GM18909 (cell line): ENCODE data around the gene RPS16.
"Not testable (repeated sequence)": the region's sequence is repeated elsewhere in the genome, so short reads cannot be mapped to it uniquely, and the experiment has no call there.

Experiments used
- ATAC-seq: cut with Tn5 transposase; IDR thresholded peaks from one replicate; pipeline ENCODE4 v1.9.1; 2021; ENCODE audit warnings: mild to moderate bottlenecking; ENCODE audit not compliant: unreplicated experiment, poor library complexity

Gene RPS16

DNA sequence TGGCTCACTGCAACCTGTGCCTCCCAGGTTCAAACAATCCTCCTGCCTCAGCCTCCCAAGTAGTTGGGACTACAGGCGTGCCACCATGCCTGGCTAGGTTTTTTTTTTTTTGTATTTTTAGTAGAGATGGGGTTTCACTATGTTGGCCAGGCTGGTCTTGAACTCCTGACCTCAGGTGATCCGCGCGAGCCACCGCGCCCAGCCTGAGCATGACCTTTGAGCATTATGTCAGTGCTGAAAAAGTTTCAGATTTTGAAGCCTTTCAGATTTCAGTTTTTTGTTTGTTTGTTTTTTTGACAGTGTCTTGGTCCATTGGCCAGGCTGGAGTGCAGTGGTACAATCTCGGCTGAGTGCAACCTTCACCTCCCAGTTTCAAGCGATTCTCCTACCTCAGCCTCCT is 15.5 kb upstream of the RPS16 start:
- not testable (repeated sequence) for ATAC-seq

DNA sequence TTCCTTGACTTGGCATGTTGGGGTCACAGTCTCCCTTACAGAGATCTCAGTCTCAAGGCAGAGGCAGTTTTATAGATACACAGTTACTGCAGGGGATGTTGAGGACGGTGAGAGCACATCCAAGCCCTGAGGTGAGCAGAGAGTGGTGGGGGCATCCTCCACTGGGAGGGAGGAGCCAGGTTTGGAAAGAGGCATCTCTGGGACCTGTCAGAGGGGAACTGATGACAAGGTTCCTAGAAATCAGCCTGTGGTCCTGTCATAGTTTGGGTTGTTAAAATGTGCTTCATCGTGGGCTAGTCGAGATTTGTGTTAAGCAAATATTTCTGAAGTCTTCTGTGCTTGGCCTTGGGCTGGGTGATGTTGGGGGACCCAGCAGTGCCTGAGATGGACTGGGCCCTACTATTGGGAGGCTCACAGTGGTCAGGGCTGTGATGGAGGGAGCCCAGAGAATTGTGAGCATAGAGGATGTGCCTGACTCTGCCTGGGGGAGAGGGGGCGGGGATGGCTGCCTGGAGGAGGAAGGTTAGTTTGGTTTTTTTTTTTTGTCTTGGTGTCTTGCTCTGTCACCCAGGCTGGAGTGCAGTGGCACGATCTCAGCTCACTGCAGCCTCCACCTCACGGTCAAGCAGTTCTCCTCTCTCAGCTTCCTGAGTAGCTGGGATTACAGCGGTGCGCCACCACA is 13.5 kb upstream of the RPS16 start:
- no peak for ATAC-seq

DNA sequence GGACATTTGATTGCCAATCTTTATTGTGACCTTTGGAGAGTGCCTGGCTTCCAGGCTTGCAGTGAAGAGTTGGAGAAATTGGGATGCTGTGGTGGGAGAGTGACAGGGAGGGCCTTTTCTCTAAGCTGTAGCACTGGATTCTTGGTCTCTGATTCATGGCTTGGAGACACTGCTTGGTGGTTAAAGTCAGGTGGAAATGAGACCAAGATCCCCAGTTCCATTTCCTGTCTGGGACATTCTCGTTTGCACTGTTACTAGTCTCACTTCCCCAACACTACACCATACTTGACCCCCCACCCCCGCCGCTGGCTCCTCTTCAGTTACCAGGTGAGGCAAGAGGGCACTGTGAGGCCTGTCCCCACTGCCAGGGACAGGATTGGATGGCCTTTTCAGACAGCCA is 12.5 kb upstream of the RPS16 start:
- no peak for ATAC-seq

DNA sequence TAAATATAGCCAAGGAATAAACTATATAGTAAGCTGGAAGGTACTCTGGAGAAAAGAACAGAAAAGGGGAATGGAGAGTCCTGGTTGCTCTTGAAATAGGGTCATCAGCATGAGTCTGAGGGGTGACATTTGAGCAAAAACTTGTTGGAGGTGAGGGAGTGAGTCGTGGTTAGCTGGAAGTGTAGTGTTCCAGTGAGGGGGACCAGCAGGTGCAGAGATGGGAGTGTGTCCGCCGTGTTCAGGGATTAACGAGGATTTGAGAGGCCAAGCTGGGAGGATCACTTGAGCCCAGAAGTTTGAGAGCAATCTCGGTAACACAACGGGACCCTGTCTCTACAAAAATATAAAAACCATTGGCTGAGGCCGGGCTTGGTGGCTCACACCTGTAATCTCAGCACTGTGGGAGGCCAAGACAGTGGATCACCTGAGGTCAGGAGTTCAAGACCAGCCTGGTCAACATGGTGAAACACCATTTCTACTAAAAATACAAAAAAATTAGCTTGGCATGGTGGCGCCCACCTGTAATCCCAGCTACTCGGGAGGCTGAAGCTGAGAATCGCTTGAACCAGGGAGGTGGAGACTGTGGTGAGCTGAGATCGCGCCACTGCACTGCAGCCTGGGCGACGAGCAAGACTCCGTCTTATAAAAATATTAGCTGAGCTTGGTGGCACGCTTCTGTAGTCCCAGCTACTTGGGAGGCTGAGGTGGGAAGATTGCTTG is 10.8 kb upstream of the RPS16 start:
- ATAC-seq = no peak

DNA sequence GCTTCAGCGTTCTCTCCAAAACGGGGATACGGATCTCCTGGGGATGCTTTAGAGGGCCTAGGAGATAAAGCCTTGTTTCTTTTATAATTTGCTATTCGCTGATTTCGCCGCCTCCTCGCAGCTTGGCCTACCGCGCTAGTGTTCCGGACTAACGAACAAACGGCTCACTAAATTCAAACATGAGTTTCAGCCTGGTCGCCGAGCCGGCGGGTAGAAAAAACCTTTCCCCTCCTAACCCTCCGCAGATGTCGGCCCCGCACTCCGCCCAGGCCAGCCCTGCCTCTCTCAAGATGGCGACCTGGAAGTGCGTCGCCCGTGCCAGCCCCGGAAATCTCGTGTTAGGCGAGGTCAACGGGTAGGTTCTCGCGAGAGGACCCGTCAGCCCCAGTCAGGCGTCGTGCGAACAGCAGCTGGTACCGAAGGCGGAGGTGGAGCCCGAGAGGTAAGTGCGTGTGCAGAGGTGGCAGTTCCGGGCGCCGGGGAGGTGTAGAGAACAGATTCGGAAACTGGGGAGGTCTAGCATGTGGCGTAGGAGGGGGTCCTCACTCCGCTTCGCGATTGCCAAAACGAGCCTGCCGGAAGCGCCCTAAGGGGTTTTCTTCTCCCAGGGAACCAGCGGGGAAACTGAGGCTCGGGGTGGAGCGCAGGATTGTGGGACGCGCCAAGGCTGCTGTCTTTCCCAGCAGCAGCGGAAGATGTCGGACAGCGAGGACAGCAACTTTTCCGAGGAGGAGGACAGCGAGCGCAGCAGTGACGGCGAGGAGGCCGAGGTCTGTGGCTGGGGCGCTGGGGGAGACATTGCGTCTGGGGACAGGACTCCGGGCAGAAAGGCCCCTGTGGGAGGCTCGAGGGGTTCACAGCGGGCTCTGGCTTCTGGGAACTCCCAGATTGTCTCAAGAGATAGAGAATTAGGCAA is 9.7 kb upstream of the RPS16 start, which contains the start of gene SUPT5H:
Gene SUPT5H, plus strand, starts transcription at position 387 of the 916 bp plus-strand sequence. Its CDS starts 309 bp downstream, at position 696.
- ATAC-seq = peak; percentile 83

DNA sequence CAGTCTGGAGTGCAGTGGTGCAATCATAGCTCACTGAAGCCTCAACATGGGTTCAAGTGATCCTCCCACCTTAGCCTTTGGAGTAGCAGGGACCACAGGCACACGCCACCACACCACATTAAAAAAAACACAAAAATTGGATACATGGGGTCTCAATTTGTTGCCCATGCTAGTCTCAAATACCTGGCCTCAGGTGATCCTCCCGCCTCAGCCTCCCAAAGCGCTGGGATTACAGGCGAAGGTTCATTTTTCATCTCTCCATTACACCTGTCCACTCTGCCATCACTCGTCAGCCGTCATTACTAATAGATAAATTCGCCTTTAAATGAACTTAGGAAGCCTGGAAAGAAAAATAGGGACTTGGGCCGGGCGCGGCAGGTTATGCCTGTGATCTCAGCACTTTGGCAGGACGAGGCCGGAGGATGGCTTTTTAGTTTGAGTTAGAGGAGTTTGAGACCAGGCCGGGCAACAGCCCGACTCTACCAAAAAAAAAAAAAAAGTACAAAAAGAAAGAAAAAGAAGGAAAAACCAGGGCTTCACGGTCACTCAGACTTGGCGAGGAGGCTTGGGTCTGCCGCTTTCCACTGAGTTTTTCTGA is 8.9 kb upstream of the RPS16 start:
- no peak for ATAC-seq

DNA sequence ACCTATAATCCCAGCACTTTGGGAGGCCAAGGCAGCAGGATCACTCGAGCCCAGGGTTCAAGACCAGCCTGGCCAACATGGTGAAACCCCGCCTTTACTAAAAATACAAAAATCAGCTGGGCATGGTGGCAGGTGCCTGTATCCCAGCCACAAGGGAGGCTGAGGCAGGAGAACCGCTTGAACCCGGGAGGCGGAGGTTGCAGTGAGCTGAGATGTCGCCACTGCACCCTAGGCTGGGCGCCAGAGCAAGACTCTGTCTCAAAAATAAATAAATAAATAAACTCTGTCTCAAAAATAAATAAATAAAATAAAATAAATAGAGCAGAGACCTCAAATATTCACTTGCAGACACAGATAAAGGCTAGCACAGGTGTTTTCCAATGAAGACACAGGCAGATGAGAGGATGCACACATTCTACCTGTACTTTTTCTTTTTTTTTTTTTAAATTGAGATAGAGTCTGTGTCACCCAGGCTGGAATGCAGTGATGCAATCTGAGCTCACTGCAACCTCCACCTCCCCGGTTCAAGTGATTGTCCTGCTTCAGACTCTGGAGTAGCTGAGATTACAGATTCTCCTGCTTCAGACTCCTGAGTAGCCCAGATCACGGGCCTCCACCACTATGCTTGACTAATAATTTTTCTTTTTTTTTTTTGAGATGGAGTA is 2.7 kb upstream of the RPS16 start:
- ATAC-seq = no peak

DNA sequence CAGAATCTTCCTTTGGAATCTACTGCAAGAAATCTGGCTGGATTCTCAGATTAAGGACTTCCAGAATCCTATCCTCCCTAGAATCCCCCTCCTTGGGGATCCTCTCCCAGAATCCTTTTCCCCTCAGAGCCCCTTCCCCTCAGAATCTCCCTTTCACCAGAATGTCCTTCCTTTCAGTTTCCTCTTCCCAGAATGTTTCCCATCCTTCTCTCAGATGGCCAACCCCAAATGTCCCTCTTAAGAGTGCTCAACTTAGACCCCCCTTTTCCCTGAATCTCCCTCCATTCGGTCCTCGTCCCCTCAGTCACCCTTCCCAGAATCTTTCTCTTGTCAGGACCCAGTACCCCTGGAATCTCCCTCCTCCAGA is 584 bp upstream of the RPS16 start:
- ATAC-seq = no peak

DNA sequence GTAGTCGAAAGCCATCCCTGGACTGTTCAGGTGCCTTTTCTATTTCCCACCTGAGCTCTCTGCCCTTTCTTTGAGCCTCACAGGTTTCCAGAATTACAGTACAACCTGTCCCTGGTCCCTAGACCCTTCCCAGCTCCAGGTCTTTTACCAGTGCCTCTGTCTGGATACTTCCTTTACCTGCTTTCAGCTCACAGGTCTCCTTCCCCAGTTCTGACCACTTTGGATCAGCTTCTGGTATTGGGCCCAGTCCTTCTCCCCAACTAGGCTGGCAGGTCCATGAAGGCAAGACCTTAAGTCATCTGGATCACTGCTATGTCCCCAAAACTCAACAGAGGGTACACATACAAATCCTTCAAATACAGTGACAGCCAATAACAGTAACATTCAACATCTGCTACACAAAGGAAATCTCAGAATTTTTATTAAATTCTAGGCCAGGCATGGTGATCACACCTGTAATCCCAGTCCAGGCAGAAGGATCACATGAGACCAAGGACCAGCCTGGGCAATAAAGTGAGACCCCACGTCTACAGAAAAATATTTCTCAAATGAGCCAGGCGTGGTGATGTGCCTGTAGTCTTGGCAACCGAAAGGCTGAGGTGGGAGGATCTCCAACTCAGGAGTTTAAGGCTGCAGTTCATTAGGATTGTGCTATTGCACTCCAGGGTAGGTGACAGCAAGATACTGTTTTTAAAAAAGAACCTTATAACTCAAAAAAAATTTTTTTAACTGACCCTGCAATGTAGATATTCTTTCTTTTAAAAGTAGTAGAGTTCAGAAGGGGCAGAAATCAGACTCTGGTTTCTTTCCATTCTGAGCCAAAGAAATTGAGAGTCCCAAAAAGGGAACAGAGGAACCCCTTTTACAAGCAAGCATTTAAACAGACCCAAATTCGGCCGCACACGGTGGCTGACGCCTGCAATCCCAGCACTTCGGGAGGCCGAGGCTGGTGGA is 1.3 kb downstream of the RPS16 start:
- no peak for ATAC-seq

DNA sequence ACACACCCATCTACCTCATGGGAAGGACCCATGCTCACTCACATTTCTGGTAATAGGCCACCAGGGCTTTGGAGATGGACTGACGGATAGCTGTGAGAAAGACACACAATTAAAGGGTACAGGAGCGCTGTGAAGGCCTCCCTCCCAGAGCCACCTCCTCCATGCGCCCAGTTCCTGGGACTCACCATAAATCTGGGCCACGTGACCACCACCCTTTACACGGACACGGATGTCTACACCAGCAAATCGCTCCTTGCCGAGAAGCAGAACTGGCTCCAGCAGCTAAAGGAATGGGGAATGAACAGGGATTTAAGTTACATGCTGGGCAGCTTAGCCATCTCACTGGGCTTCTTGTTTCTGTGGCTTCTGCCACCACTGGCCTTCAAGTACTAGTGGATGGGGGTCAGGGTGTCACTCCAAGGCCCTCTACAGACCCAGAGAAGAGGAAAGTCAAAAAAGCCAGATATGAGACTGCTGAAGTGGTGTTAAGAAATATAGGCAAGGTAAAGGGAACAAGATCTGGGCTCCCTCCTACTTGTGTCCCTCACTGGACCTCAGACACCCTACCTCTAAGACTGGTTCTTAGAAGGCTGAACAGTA is 2.2 kb downstream of the RPS16 start:
- ATAC-seq = no peak

DNA sequence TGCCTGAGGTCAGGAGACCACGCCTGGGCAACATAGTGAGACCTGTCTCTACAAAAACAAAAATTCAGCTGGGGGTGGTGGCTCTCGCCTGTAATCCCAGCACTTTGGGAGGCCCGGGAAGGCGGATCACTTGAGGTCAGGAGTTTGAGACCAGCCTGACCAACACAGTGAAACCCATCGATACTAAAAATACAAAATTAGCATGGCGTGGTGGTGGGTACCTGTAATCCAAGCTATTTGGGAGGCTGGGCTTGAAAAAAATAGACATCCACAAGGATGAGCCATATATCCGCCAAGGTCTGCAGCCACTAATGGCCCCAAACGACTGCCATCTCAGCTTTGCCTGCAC is 3.1 kb downstream of the RPS16 start:
- no peak for ATAC-seq

DNA sequence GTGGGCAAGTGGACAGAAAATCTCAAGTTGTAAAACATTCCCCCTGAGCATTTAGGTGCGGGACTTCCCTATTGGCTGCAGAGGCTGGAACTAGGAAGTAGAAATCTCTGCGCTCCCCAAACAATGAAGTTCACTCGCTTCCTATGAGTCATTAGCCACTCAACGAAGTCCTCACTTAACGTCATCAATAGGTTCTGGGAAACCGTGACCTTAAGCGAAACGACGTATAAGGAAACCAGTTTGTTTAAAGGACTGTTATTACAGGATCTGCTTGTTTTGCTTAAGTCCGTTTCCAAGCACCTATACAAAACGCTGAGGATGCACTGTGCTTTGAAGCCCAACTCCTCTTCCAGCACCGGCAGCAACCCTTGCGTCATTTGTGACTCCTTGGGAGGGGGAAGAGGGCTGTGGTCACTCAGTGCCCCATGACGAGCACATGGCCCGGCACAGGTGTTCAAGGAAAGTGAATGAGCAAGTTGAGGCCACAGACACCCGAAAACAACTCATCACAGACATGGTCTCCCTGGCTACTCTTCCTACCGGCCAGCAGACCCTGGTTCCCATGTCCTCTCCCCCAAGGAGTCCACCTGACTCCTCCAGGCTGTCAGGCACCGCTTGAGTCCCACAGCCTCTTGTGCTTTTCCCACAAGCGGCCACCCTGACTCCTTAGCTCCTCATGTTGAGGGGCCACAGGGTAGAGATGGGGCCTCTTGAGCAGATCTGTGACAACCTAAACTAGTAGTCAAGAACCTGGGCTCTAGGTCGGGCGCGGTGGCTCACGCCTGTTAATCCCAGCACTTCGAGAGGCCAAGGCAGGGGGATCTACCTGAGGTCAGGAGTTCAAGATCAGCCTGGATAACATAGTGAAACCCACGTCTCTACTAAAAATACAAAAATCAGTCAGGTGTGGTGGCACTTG is 4.8 kb downstream of the RPS16 start:
- no peak for ATAC-seq

DNA sequence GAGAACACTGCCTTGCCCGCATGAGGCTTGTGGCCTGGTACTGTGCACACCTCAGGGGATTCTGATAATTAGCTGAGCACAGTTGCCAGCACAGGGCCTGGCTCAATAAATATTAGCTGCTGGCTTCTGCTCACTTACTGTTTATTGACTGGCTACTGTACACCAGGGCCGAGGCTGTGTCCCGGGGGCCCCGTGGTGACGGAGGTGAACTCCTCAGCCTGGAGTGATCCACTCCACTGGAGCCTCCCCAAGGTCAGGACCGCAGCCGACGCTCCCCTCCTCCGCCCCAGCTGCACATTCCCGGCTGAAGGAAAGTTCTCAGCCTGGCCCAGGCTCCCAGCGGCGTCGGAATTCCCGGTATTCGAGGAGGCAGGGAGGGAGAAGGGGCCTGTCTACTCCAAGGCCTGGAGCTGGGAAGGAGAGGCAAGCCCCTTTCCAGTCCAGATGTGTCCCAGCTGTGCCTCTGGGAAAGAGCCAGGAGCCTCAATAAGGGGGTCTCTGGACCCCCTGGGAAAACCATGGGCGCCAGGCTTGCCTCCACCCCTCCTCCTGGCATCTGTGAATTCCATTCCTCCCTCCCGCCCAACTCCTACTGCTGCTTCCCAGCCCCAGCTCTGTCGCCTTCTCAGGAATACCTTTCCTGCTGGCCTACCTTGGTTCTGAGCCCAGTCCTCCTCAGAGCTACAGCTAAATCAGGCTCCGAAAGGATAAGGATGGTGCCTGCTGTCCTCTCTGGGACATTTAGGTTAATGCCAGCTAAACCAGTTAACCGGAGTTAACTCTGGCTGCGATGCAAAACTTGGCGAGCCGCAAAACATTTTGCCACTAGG is 7.3 kb downstream of the RPS16 start:
- ATAC-seq = no peak

DNA sequence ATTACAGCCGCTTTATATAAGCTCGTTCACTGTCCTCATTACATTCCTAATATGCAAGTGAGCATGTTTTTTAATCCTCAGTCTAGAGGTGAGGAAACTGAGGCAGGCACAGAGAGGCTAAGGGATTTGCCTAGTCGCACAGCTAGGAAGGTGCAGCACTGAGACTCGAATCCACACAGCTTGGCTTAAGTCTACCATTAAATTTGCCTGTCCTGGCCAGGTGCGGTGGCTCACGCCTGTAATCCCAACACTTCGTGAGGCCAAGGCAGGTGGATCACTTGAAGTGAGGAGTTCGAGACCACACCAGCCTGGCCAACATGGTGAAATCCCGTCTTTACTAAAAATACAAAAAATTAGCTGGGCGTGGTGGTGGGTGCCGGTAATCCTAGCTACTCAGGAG is 8.0 kb downstream of the RPS16 start:
- ATAC-seq = no peak

DNA sequence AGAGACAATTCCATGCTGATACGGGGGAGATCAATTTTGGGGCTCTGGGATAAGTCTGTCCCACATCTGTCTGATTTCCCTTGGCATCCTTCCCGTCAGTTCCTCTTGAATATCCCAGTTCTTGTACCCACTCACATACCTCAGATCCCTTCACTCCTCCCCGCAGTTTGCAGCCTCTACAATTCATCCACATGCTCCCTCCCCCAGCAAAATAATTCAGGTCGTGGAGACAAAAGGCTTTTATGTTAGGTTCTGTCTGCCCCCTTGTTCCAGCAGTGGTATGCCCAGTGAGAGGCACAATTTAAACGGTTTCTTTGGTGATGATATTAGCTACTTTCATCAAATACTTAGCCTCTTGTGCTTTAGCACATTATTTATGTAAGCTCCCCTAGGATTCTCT is 9.6 kb downstream of the RPS16 start:
- ATAC-seq = no peak

DNA sequence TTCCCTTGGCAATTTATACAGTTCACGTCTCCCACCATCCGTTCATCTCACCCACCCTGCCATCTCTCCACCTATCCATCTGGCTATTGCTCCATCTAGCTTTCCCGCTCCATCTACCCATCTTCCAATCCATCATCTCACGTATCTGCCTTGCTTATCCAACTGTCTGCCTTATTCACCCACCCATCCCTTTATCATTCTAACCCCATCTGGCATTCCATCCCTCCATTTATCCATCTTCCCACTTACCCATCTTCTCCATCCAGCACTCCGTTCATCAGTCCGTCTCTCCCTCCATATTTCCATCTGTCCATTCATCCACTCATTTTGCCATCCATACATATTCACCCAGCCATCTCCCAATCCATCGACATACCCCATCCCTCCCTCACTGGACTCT is 10.0 kb downstream of the RPS16 start:
- ATAC-seq = no peak

DNA sequence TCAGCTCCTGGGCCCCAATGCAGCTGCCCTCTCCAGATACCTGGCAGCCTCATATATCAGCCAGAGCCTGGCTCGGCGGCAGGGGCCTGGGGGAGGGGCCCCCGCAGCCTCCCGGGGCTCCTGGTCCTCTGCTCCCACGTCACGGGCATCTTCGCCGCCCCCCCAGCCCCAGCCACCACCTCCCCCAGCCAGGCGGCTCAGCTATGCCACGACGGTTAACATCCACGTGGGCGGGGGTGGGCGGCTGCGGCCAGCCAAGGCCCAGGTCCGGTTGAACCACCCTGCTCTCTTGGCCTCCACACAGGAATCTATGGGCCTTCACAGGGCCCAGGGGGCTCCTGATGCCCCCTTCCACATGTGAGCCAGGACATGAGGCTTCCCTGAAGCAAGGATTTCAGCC is 10.8 kb downstream of the RPS16 start:
- ATAC-seq = no peak
